Sigmoid colon (tissue), 7 donors: ENCODE results near the gene RPTOR. TPM values are rescaled to one million over a fixed set of nuclear protein-coding genes. Genes with fewer than 3 reads are reported as not detected.

ENCODE experiments used
- DNase-seq: peaks from one replicate; pipeline ENCODE4 v3.0.0-alpha.2; 2019
- H3K27ac ChIP-seq, 4 donors: fragments of 200-600 bp; sonication (generic); one replicate each; pipeline ENCODE4 v1.5.1; 2016 to 2019; ENCODE audit warnings: mild to moderate bottlenecking in 1 of 4
- H3K27me3 ChIP-seq, 3 donors: fragments of 200-600 bp; sonication (generic); one replicate each; pipeline ENCODE4 v1.5.1; 2019; ENCODE audit warnings: mild to moderate bottlenecking in 1 of 3
- H3K36me3 ChIP-seq, 4 donors: fragments of 200-600 bp; sonication (generic); one replicate each; pipeline ENCODE4 v1.5.1; 2016 to 2019
- H3K4me1 ChIP-seq, 4 donors: fragments of 200-600 bp; sonication (generic); one replicate each; pipeline ENCODE4 v1.5.1; 2017 to 2019
- H3K4me3 ChIP-seq, 4 donors: fragments of 200-600 bp; sonication (generic); one replicate each; pipeline ENCODE4 v1.5.1; 2017 to 2019; ENCODE audit warnings: mild to moderate bottlenecking in 2 of 4, moderate library complexity in 1 of 4
- H3K9me3 ChIP-seq, 4 donors: fragments of 200-600 bp in 3 of 4; sonication (generic) in 3 of 4; one replicate each; pipeline versions ENCODE4 v1.5.1 to v1.6.1; 2013 to 2019
- EP300 ChIP-seq, 4 donors: sonication (generic); formaldehyde crosslinking; IDR thresholded peaks; one replicate each; pipeline ENCODE4 v1.6.1; 2017; ENCODE audit warnings: antibody characterized with exemption in 4 of 4
- POLR2A ChIP-seq, 2 donors: fragments of 450-650 bp; IDR thresholded peaks; one replicate each; pipeline ENCODE4 v1.6.1; 2016; ENCODE audit warnings: antibody characterized with exemption in 2 of 2, mild to moderate bottlenecking in 2 of 2, moderate library complexity in 2 of 2
- POLR2AphosphoS5 ChIP-seq, 4 donors: sonication (generic); formaldehyde crosslinking; IDR thresholded peaks; one replicate each; pipeline ENCODE4 v1.6.1; 2017; ENCODE audit warnings: antibody characterized with exemption in 4 of 4
- WGBS, 2 donors: extraction: QIAGEN DNeasy Blood & Tissue Kit; methylation state at CpG; one replicate each; pipeline ENCODE4 v1.1.7; 2013; 5-methylcytosine and 5-hydroxymethylcytosine counted together
- intact Hi-C: fragments of 100-400 bp; cut with DNase I; formaldehyde crosslinking; loops from one replicate; pipeline ENCODE4 v1.15.1; 2023
- polyA plus RNA-seq, 3 donors: library from polyadenylated mRNA; stranded (reverse); fragments of 200-250 nt; gene quantifications; one replicate each; pipeline ENCODE4 v1.2.3, GENCODE V29; 2013
- total RNA-seq, 4 donors: library from RNA; depleted of rRNA; stranded (reverse); fragments of >200 nt; gene quantifications; one replicate each; pipeline ENCODE4 v1.1.0, GENCODE V29; 2016
- TF ChIP-seq, protein P1 (sequence below), 4 experiments: fragments of 450-650 bp in 3 of 4; fragments of 200-600 bp in 1 of 4; IDR thresholded peaks; one replicate each; pipeline ENCODE4 v1.5.1; 2016 to 2019; ENCODE audit warnings: antibody characterized with exemption in 4 of 4, mild to moderate bottlenecking in 3 of 4, moderate library complexity in 2 of 4
- donor health status: healthy with polysubstance abuse.
- donor health status: Bipolar disorder and iron deficiency.
- donor health status: healthy.

The RPTOR gene
- total and polyA plus RNA-seq, 7 donors, result 3.7 to 68.7 (median 22.9) TPM

DNA sequence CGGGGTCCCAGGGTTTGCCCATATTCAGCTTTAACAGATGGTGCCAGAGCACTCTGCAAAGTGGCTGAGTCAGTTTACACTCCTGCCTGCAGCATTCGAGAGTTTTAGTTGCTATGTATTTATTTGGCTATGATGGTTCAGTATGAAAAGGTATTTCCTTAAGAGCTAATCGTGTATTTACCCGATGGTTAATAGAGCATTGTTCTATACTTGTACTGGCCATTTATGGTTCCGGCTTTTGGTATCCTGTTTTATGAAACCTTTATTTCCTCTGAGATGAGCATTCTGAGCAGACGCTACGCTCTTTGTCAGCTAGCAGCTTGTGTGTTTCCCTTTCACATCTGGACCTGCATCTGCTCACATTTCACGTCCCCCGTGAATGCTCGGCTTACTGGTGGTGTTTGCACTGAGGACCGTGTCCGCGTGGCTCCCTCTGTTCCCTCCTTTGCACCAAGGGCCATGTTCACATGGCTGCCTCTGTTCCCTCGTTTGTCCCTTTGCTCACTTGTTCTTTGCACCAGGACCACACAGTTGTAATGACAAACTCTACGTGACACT is 297.9 kb downstream of the RPTOR start:
- intact Hi-C loops, result no loop called here
- WGBS, 2 donors, result 90 to 94% methylated on average over 15 of the region's 15 CpGs
- Histone ChIP-seq H3K27ac (no peak overlapping the region), H3K4me1 (no peaks in the 10 kb centered on the region), H3K27me3 (no peaks in the 10 kb centered on the region), H3K4me3 (no peak overlapping the region), H3K9me3 (no peaks in the 10 kb centered on the region), H3K36me3 (peaks cover 9 to 37% (median 10%) of the 10 kb centered on the region in 4 donors)
- DNase-seq, result peak; percentile 46
- TF ChIP-seq, protein P1, sequence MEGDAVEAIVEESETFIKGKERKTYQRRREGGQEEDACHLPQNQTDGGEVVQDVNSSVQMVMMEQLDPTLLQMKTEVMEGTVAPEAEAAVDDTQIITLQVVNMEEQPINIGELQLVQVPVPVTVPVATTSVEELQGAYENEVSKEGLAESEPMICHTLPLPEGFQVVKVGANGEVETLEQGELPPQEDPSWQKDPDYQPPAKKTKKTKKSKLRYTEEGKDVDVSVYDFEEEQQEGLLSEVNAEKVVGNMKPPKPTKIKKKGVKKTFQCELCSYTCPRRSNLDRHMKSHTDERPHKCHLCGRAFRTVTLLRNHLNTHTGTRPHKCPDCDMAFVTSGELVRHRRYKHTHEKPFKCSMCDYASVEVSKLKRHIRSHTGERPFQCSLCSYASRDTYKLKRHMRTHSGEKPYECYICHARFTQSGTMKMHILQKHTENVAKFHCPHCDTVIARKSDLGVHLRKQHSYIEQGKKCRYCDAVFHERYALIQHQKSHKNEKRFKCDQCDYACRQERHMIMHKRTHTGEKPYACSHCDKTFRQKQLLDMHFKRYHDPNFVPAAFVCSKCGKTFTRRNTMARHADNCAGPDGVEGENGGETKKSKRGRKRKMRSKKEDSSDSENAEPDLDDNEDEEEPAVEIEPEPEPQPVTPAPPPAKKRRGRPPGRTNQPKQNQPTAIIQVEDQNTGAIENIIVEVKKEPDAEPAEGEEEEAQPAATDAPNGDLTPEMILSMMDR (IDR thresholded peaks at IDR 0.05), result no peak
- TF ChIP-seq POLR2A (IDR thresholded peaks at IDR 0.05) (no peak), EP300 (IDR thresholded peaks at IDR 0.05) (no peak), POLR2AphosphoS5 (IDR thresholded peaks at IDR 0.05) (no peak)

GRCh38 chr17:80843741-80844156 is 299.1 kb downstream of the RPTOR start:
- no peak overlapping the region for H3K4me3 ChIP-seq
- H3K27ac ChIP-seq, result no peak overlapping the region
- DNase-seq, result peak; percentile 36
- H3K27me3 ChIP-seq, result no peaks in the 10 kb centered on the region
- H3K9me3 ChIP-seq, result no peaks in the 10 kb centered on the region
- WGBS, 2 donors, result 93 to 94% methylated on average over 13 of the region's 13 CpGs
- intact Hi-C loops, result no loop called here
- TF ChIP-seq POLR2AphosphoS5 (IDR thresholded peaks at IDR 0.05) (no peak), EP300 (IDR thresholded peaks at IDR 0.05) (no peak), POLR2A (IDR thresholded peaks at IDR 0.05) (no peak)
- TF ChIP-seq, protein P1 (IDR thresholded peaks at IDR 0.05), result no peak
- no peaks in the 10 kb centered on the region for H3K4me1 ChIP-seq
- peaks cover 0 to 36% (median 8%) of the 10 kb centered on the region in 4 donors for H3K36me3 ChIP-seq

DNA sequence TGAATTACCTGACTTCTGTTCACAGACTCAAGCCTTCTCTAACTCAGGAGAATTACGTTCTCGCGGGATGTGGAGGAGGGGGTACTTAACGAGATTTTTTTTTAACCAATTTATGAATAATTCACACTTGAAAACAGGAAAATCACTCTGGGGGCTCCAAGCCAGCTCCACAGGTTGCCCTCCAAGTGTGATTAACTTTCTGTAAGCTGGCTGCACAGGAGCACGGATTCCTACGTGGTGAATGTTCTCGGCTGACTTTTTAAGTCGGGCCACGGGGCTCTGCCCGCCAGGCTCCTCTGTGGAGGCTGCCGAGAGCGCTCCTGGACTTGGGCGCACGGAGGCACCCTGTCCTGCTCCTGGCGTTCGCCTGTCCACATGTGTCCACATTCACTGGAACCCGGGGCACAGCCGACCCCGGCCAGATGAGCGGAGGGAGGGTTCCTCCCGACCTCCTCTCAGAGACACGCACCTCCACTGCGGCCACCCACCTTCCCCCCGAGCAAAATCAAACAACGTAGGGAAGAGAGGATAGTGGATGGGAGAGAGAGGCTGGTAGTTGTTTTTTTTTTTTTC is 299.9 kb downstream of the RPTOR start:
- WGBS, 2 donors, result 96 to 97% methylated on average over 25 of the region's 25 CpGs
- H3K36me3 ChIP-seq, result peaks cover 0 to 40% (median 8%) of the 10 kb centered on the region in 4 donors
- no peak for DNase-seq
- no peaks in the 10 kb centered on the region for H3K9me3 ChIP-seq
- no peak overlapping the region for H3K4me3 ChIP-seq
- no peaks in the 10 kb centered on the region for H3K4me1 ChIP-seq
- intact Hi-C loops, result no loop called here
- no peak for TF ChIP-seq POLR2AphosphoS5 (IDR thresholded peaks at IDR 0.05)
- no peak for TF ChIP-seq POLR2A (IDR thresholded peaks at IDR 0.05)
- TF ChIP-seq EP300 (IDR thresholded peaks at IDR 0.05), result no peak
- TF ChIP-seq, protein P1 (IDR thresholded peaks at IDR 0.05), result no peak
- no peak overlapping the region for H3K27ac ChIP-seq
- H3K27me3 ChIP-seq, result no peaks in the 10 kb centered on the region

- peaks cover 0 to 34% (median 5%) of the 10 kb centered on the region in 4 donors for H3K36me3 ChIP-seq
These were observed 300.6 kb downstream of the RPTOR start for GRCh38 chr17:80845069-80845862.

More at GRCh38 chr17:80845069-80845862, 300.6 kb downstream of the RPTOR start:
- no peaks in the 10 kb centered on the region for H3K9me3 ChIP-seq
- intact Hi-C loops, result no loop called here
- TF ChIP-seq, protein P1 (IDR thresholded peaks at IDR 0.05), result no peak
- TF ChIP-seq EP300 (IDR thresholded peaks at IDR 0.05) (no peak), POLR2AphosphoS5 (IDR thresholded peaks at IDR 0.05) (no peak), POLR2A (IDR thresholded peaks at IDR 0.05) (no peak)
- H3K27ac ChIP-seq, result no peak overlapping the region
- 69 to 95% methylated on average over 31 of the region's 31 CpGs for WGBS, 2 donors
- no peaks in the 10 kb centered on the region for H3K4me1 ChIP-seq
- DNase-seq, result no peak
- no peaks in the 10 kb centered on the region for H3K27me3 ChIP-seq
- H3K4me3 ChIP-seq, result no peak overlapping the region
